Measurements from ENCODE around the gene UBXN10.

UBXN10 gene

DNA sequence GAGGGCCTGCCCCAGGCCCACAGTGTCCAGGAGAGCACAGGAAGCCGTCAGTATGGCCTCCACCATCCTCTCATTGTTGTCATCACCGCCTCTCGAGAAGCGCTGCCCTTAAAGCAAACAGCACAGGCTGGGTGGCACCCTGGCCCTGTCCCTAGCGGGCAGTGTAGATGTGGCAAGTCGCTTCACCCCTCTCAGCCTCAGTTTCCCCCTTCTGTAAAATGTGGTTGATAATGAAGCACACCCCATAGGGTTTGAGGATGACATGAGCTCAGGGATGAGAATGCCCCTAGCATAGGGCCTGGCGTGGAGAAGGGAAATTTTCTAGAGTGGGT, 33.3 kb upstream of the UBXN10 start:
- DNase-seq, result no peak

DNA sequence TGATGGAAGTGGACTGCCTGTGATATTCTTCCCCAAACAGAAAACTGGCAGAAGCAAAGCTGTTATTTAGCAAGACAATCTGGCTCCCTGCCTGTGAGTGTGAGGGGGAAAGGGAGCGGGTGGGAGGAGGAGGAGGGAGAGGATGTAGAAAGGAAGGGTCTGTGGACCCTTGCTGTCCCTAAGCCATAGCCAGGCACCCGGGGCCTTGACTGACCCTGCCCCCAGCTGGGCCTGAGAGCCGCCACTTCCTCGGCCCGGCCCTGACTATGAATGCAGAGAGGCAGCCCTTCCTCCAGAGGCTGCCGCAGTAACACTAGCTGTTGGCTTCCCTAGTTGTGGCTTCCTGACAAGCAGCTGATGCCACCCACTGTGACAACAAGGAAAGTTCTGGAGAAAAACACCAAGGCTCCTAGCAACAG, 32.9 kb upstream of the UBXN10 start:
- no peak for DNase-seq

DNA sequence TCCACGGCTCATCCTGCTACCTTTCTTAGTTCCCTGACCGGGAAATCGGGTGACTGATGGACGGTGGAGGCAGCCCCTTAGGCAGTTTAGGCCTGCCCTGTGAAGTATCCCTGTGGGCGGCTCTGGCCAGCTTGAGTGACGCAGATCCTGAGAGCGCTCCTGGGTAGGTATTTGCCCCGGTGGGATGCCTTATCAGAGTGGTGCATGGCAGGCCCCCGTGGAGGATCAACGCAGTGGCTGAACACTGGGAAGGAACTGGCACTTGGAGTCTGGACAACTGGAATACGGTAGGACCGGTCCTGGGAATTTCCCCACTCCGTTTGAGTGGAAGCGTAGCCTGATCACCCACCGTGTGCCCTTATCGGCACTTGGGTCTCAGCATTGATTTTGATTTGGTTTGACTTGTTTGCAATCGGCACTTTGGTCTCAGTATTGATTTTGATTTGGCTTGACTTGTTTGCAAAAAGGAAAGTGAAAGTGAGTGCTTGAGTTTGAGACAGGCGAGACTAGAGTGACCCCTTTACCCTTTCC, 31.5 kb upstream of the UBXN10 start:
- DNase-seq, result no peak

DNA sequence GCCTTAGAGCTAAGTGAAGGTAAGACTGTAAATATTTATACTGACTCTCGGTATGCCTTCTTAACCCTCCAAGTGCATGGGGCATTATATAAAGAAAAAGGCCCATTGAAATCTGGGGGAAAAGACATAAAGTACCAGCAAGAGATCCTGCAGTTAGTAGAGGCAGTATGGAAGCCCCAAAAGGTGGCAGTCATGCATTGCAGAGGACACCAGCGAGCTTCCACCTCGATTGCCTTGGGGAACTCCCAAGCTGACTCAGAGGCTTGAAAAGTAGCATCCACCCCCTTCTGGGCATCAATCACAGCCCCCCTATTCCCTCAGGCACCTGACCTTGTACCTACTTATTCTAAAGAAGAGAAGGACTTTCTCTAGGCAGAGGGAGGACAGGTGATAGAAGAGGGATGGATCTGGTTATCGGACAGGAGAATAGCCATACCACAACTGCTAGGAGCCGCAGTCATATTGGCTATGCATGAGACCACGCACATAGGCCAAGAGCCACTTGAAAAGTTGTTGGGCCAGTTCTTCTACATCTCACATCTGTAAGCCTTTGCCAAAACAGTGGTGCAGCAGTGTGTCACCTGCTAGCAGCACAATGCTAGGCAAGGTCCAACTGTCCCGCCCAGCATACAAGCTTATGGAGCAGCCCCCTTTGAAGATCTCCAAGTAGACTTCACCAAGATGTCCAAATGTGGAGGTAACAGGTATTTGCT, 27.4 kb upstream of the UBXN10 start:
- DNase-seq, result no peak

DNA sequence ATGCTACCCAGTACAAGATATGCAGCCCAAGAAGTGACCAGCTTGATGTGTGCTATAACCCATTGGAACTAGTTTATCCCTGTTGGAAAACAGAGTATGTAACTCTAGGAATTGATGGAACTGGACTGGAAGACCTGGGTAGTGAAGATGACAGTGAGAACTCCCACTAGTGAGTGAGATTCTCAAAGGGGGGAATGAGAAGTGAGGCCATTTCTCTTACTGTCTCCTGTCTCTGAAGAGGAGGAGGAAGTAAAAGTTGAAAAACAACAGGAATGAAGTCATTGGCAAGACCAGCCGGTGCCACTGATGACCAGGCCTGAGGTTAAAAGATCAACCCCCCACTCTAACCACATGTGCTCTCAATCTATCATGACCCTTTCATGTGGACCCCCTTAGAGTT, 25.9 kb upstream of the UBXN10 start:
- DNase-seq, result no peak

DNA sequence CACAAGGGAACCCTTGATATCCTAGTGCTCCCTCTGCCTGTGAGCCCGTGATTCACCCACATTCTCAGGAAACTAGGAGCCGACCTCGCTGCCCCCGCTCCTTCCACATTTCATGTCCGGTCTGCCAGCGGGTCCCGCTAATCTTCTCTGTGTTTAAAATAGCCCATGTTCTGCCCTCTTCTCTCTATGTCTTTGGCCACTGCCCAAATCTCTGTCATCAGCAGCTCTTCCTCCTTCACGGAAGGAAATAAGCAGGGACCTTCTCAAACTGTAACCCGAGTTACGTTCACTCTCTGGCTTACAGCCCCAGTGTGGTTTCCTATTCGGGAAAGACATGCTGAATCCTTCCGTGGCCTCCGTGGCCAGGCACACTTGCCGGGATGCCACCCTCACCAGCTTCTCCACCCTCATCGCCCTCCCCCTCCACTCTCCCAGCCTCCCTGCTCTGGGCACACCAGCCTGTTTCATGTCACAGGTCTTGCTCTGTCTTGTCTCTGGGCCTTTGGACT, 21.1 kb upstream of the UBXN10 start:
- DNase-seq, result no peak

DNA sequence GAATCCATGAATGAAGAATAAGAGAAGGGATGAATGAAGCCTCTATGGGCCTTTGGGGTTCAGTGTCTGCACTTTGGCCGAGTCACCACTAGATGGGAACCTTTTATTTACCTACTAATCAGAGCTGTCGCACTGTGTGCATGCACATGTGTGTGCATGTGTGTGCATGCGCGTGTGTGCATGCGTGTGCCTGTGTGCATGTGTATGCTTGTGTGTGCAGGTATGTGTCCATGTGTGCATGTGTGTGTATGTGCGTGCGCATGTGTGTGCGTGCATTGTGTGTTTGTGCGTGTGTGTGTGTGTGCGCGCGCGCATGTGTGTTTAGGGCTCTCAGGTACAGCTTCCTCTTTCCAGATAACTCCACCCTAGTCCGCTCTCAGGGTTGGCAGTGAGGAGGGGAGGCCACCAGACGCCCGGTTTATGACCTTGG, 20.4 kb upstream of the UBXN10 start:
- no peak for DNase-seq

DNA sequence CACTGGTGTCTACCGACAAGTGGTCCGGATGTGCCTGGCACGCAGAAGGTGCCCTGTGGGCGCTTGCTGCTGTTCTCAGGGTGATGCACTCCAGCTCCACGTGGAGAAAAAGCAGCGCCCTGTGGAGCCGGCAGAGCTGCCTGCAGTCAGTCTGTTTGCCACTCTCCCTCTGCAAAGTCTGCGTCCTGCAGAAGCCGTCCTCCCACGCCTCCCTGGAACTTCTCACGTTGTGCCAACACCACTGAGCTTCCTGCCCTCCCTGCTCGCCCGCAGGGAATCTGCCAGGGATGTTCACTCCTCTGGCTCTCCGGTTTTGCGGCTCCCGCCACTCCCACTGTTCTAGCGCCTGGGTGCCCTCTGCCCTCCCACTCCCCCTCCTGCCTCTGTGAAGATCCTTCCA, 19.8 kb upstream of the UBXN10 start:
- no peak for DNase-seq

DNA sequence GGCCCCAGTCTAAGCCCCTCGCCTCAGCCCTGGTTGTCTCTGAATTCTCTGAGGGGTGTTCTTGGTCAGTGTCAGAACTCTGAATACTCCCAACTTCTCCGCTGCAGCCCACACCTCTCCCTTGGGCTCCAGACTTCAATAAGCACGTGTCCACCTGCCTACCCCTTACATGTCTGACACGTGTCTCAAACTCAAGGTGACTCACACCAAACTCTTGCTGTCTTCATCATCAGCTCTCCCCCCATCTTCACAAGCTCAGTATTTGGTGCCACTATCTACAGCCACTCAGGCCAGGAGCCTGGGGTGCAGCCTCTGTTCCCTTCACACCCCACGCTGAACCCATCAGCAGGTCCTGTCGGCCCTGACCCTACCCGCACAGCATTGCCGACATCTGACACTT, 18.8 kb upstream of the UBXN10 start:
- no peak for DNase-seq

DNA sequence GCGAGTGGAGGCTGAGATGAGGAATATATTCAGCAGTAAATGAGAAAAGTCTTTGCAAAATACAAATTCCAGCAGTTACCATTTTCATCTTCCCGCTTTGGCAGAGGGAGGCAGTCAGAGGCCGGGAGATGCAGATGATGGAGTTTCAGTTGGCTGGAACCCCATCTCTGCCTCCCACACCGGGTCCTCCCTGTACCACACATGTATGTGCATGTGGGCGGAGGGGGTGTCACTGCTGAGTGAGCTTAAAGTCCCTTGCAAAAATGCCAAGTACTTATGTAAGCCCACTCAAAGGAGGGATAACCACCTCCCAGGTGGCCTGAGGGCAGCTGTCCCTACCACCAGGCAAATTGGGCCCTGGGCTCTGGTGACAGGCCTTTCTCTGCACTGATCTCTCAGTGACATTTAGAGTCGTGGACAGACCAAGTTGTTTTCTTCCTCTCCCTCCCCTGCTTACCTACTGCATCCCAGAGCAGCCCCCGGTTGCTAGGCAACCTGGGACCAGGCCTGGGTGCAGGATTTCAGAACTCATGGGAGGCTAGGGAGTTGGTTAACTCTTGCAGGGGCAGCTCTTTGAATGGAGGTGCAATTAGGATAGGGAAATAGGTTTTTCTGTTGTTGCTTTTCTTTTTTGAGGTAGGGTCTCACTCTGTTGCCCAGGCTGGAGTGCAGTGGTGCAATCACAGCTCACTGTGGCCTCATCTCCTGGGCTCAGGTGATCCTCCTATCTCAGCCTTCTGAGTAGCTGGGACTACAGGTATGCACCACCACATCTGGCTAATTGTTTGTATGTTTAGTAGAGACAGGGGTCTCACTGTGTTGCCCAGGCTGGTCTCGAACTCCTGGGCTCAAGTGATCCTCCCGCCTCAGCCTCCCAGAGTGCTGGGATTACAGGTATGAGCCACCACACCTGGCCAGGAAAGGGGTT, 17.1 kb upstream of the UBXN10 start:
- DNase-seq, result no peak

DNA sequence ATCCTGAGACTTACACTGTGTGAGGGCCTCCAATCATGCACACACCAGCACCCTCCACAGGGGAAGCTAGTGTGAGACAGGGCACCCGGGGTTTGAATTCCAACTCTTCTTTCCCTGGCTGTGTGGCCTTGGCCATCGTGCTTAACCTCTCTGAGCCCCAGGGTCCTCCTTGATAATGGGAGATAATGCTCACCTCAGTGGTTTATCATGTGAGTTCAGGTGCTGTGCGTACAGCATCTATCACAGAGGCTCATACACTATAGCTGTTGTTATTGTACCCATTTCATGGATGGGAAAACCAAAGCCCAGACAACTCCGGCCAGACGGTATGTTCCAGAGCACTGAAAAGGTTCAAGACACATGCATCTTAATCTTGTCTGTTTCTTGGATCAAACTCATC, 16.0 kb upstream of the UBXN10 start:
- DNase-seq, result no peak

DNA sequence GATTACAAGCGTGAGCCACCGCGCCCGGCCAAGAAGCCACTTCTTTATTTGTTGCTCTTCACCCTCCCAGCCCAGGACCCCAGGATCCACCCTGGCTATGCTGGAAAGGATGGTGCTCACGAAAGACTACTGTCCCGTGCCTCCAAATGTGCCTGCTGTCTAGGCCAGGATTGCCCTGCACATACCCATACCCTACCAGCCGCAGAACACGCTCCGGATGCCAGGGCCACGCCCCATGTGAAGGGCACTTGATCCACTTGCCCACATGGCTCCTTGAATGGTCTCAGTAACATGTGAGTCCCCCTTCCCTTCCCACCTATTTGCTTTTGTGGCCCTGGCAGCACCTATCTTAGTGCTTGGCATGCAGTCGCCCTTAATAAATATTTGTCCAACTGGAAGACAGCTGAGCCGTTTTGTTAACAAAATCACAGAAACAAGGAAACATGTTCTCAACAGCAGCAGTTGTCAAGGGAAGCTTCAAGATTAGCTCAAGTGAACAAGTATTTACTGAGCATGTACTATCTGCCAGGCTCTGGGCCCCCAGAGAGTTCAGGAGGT, 13.8 kb upstream of the UBXN10 start:
- DNase-seq, result no peak

DNA sequence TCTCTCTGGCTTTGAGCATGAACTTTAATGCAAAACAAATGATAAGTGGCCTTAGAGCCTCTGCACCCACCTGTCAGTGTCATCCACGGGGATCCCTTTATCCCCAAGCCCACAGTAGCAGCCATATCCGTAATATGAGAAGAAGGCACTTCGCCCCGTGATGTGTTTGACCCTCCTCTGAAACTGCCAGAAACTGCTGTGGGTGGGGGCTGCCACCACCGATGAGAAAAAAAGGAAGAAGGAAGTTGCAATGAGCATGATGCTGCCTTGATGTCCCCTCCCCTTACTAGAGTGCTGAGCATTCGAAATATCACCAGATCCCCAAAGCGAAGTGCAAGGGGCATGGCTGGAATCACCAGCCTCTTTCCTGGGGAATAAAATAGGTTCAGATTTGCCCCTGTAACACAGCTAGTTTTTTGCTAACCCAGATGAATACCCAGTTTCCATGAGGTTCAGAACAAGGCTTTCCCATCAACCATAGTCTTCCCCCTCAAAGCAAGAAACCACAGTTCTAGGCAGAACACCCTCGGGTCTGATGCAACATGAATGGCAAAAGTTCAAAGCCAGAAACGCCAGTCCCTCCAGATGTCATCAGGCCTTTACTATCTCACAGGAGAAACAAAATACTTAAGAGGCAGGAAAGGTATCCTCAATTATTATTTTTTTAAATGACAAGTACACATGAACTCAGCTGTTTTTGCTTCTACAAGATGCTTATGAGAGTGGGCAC, 10.8 kb upstream of the UBXN10 start:
- DNase-seq, result no peak

DNA sequence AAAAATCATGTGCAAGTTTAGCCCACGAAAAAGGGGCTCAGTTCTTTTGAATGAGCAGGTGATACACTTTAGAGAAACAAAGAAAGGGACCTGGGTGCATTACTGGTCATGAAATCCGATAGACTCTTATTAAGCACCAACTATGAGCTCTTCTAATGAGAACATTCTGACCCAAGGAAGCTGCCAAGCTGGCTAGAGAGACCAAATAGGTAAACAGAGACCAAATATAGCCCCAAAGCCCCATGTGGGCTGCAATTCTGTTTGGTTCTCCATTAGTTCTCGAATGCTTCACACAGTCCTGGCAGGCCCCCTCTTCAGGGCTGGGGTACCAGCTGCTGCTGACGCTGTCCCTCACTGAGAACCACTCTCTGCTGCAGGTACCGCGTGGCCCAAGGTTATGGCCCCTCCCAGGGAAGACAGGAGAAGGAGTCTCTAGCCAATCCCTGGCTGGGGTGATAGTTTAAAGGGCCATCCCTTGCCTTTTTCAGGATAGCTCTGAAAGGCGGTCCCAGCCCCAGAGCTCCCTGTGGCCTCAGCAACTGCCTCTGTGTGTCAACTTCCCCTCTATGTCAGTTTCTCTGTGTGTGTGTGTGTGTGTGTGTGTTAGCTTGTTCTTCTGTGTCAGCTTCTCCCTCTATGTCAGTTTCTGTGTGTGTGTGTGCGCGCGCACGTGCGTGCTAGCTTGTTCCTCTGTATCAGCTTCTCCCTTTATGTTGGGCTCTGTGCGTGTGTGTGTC, 7.1 kb upstream of the UBXN10 start:
- no peak for DNase-seq

DNA sequence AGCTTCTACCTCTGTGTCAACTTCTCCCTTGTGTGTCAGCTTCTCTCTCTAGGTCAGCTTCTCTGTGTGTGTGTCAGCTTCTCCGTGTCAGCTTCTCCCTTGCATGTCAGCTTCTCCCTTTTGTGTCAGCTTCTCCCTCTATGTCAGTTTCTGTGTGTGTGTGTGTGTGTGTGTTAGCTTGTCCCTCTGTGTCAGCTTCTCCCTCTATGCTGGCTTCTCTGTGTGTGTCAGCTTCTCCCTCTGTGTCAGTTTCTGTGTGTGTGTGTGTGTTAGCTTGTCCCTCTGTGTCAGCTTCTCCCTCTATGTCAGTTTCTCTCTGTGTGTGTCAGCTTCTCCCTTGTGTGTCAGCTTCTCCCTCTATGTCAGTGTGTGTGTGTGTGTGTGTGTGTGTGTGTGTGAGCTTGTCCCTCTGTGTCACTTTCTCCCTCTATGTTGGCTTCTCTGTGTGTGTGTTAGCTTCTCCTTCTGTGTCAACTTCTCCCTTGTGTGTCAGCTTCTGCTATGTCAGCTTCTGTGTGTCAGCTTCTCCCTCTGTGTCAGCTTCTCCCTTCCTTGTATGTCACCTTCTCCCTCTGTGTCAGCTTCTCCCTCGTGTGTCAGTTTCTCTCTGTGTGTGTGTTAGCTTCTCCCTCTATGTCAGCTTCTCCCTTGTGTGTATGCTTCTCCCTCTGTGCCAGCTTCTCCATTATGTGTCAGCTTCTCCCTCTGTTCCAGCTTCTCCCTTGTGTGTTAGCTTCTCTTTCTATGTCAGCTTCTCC, 6.3 kb upstream of the UBXN10 start:
- no peak for DNase-seq

DNA sequence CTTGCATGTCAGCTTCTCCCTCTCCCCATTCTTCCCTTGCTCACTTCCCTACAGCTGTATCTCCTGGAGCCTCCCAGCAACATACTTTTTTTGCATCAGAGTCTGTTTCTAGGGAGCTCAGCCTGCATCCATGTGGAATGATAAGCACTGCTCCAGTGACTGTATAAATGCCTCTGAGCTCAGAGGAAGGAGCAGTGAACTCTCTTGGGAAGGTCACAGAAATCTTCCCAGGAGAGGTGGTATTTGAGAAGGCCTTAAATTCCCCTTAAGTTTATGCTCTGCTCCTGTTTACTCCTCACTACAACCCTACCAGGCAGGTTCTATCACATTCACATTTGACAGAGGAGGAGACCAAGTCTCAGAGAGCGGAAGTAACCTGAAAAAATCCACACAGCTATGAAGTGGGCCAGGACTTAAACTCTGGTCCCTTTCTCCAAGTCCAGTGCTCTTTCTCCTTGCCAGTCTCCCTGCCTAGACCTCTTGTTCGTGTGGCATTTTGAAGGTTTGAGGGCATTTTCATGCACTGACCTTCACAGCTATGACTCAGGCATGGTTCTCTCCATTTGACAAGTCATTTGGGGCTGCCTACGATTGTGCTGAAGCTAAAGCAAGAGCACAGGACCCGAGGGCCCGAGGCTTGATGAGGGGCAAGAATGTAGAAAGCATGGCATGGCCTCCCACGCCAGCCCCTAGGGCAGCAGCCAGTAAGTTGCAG, 5.6 kb upstream of the UBXN10 start:
- no peak for DNase-seq

DNA sequence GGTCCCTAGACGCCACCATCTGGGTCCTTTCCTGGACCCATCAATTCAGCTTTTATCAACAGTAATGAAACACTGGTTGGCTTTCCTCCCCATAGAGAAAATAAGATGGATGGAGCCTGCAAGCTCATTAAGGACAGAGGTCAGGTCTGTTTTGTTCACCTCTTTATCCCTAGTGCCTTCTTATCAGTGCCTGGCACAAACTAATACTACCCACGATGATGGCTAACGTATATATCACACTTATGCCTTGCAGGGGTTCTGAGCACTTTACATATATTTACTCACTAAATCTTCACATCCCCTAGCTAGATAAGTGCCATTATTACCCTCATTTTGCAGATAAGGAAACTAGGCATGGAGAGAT, 5.1 kb upstream of the UBXN10 start:
- no peak for DNase-seq

DNA sequence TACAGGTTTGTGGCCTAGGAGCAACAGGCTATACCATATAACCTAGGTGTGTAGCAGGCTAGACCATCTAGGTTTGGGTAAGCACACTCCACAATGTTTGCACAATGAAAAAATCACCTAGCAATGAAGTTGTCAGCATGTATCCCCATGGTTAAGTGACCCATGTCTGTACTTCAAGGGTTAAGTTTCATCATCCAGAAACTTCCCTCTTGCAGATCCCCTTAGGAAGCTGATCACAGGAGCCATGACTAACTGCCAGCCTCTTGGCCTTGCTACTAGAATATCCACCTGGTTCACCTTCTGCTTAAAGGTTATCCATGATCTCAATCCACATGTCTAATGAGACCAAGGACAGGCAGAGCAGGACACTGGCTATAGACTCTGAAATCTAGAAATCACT, 3.5 kb upstream of the UBXN10 start:
- no peak for DNase-seq

DNA sequence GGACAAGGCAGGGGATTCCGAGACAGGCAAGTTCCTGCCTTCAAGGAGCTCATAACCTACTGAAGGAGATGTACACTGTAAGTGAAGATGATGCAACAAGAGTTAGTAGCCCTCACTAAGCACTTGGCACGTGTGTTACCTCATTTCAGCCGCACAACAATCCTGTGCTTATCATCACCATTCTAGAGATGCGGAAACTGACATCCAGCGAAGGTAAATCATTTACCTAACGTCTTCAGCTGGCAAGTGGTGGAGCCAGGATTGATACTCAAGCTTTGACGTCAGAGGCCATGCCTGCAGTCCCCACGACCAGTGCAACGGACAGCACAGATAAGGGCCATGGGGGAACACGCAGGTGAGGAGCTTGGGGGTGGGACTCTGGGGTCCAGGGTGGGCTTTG, 2.9 kb upstream of the UBXN10 start:
- DNase-seq, result no peak

DNA sequence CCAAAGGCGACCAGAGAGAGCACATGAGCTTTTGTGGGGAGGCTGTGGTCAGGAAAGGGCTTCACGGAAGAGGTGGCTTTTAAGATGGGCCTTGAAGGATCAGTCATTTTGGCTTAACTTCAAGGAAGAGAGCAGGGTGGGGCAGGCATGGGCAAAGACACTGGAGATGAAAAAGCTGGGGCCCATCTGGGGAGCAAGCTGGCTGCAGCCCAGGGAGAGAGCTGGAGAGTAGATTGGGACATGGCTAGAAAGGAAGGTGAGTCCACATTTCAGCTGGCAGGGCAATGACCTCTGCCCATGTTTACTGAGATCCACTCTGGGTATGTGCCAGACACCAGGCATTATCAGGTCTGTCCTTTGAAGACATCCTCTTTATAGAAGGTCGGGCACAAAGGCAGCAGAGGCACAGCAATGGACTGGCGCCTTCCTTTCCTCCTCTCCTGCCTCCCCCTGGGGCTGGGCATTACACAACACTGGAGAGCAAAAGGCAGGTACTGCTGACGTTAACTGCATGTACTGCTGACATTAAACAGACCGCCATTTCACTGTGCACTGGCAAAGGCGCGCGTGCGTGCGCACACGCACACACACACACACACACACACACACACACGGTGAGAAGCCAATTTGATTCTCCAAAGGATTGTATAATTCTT, 2.2 kb upstream of the UBXN10 start:
- no peak for DNase-seq
